ENCODE measurements around the gene ARVCF.

The ARVCF gene

GRCh38 chr22:19965771-19966709 lies 50.6 kb downstream of the ARVCF start:
- Histone ChIP-seq H3K4me3 (ENCODE audit: low read depth, low read length) (no peak overlapping the region), H3K27me3 (ENCODE audit: control insufficient read depth, insufficient read depth, low read length) (no peaks in the 10 kb centered on the region), H3K4me2 (ENCODE audit: low read length) (no peak overlapping the region), H3K79me2 (no peaks in the 10 kb centered on the region), H3K9ac (no peak overlapping the region), H2AFZ (no peak overlapping the region), H3K27ac (no peak overlapping the region), H3K36me3 (ENCODE audit: control insufficient read depth, insufficient read depth, low read length) (no peaks in the 10 kb centered on the region), H3K9me3 (ENCODE audit: control insufficient read depth, low read length) (no peaks in the 10 kb centered on the region), H3K4me1 (peaks cover 4% of the 10 kb centered on the region)
- TF ChIP-seq CTCF (IDR thresholded peaks at IDR 0.05) = no peak

- H3K36me3 ChIP-seq (ENCODE audit: control insufficient read depth, insufficient read depth, low read length) = no peaks in the 10 kb centered on the region
- H3K27ac ChIP-seq = no peak overlapping the region
Observed at GRCh38 chr22:19964701-19965386, 51.8 kb downstream of the ARVCF start.

GRCh38 chr22:19963863-19964642 lies 52.6 kb downstream of the ARVCF start:
- Histone ChIP-seq H3K4me1 (peaks cover 4% of the 10 kb centered on the region), H3K27me3 (ENCODE audit: control insufficient read depth, insufficient read depth, low read length) (no peaks in the 10 kb centered on the region), H3K27ac (no peak overlapping the region), H3K79me2 (no peaks in the 10 kb centered on the region), H3K4me2 (ENCODE audit: low read length) (peak overlapping the region; percentile 57), H3K9me3 (ENCODE audit: control insufficient read depth, low read length) (no peaks in the 10 kb centered on the region), H3K4me3 (ENCODE audit: low read depth, low read length) (no peak overlapping the region), H3K36me3 (ENCODE audit: control insufficient read depth, insufficient read depth, low read length) (no peaks in the 10 kb centered on the region), H3K9ac (no peak overlapping the region), H2AFZ (no peak overlapping the region)
- no peak for TF ChIP-seq CTCF (IDR thresholded peaks at IDR 0.05)

More at GRCh38 chr22:19964701-19965386, 51.8 kb downstream of the ARVCF start:
- Histone ChIP-seq H3K27me3 (ENCODE audit: control insufficient read depth, insufficient read depth, low read length) (no peaks in the 10 kb centered on the region), H3K9ac (no peak overlapping the region), H2AFZ (no peak overlapping the region), H3K4me3 (ENCODE audit: low read depth, low read length) (no peak overlapping the region), H3K4me1 (peaks cover 4% of the 10 kb centered on the region), H3K4me2 (ENCODE audit: low read length) (no peak overlapping the region), H3K9me3 (ENCODE audit: control insufficient read depth, low read length) (no peaks in the 10 kb centered on the region), H3K79me2 (no peaks in the 10 kb centered on the region)
- TF ChIP-seq CTCF (IDR thresholded peaks at IDR 0.05) = no peak

- H3K9ac ChIP-seq = no peak overlapping the region
- H3K4me3 ChIP-seq (ENCODE audit: low read depth, low read length) = peak overlapping the region; percentile 49
- H3K36me3 ChIP-seq (ENCODE audit: control insufficient read depth, insufficient read depth, low read length) = no peaks in the 10 kb centered on the region
Observed at GRCh38 chr22:19962909-19963806, 53.5 kb downstream of the ARVCF start.

More at GRCh38 chr22:19962909-19963806, 53.5 kb downstream of the ARVCF start:
- H3K27ac ChIP-seq = peak overlapping the region; percentile 75
- TF ChIP-seq CTCF (IDR thresholded peaks at IDR 0.05) = no peak
- peaks cover 4% of the 10 kb centered on the region for H3K4me1 ChIP-seq
- H3K79me2 ChIP-seq = no peaks in the 10 kb centered on the region
- H3K4me2 ChIP-seq (ENCODE audit: low read length) = peak overlapping the region; percentile 84
- H3K27me3 ChIP-seq (ENCODE audit: control insufficient read depth, insufficient read depth, low read length) = no peaks in the 10 kb centered on the region
- H3K9me3 ChIP-seq (ENCODE audit: control insufficient read depth, low read length) = no peaks in the 10 kb centered on the region
- H2AFZ ChIP-seq = peak overlapping the region; percentile 42
